SK-N-SH (cell line): ENCODE data around the gene TNK2. TPM values are rescaled to one million over a fixed set of nuclear protein-coding genes. Genes with fewer than 3 reads are reported as not detected.

Experiments used
- CTCF ChIA-PET: fragments of 300-600, 350-600 bp; formaldehyde crosslinking; extraction: SDS; loops from one replicate; lab custom pipeline; 2021; lab: Yijun Ruan, JAX
- POLR2A ChIA-PET: fragments of 350-600 bp; sonication (Branson Sonifier 250); formaldehyde crosslinking; extraction: SDS; loops from one replicate; lab custom pipeline; 2020; ENCODE audit warnings: antibody characterized with exemption, inconsistent platforms; lab: Yijun Ruan, JAX
- DNase-seq: peaks from one replicate; pipeline ENCODE4 v3.0.0; 2012
- H2AFZ ChIP-seq: fragments of 200-600 bp; sonication (generic); 2 replicates; pipeline ENCODE4 v1.8.1; 2016; ENCODE audit warnings: antibody characterized with exemption, mild to moderate bottlenecking, low read depth
- H3F3A ChIP-seq: fragments of 200-600 bp; sonication (generic); replicated peaks from 2 replicates; pipeline ENCODE3; 2016; ENCODE audit warnings: antibody characterized with exemption, mild to moderate bottlenecking; ENCODE audit not compliant: insufficient read depth
- H3K27ac ChIP-seq, 2 experiments: fragments of 200-500 bp in 1 of 2; fragments of 200-600 bp in 1 of 2; sonication (Bioruptor generic) in 1 of 2; sonication (generic), shearing (Covaris generic) in 1 of 2; 2 replicates each; pipeline versions ENCODE4 v1.5.1 to v1.6.1; 2014 to 2016; ENCODE audit warnings: low read depth in 2 of 2, inconsistent platforms in 1 of 2, low read length in 1 of 2, mild to moderate bottlenecking in 1 of 2, mixed read lengths in 1 of 2
- H3K27me3 ChIP-seq: fragments of 200-600 bp; sonication (generic), shearing (Covaris generic); 2 replicates; pipeline ENCODE4 v1.6.1; 2016; ENCODE audit warnings: mixed run types; ENCODE audit not compliant: insufficient read depth
- H3K36me3 ChIP-seq, 2 experiments: fragments of 200-500 bp in 1 of 2; fragments of 200-600 bp in 1 of 2; sonication (Bioruptor generic) in 1 of 2; sonication (generic) in 1 of 2; replicated peaks in 1 of 2; 2 replicates each; pipeline versions ENCODE3 to v1.5.1; 2014 to 2016; ENCODE audit warnings: low read length in 1 of 2, mild to moderate bottlenecking in 1 of 2; ENCODE audit not compliant: insufficient read depth in 2 of 2, control insufficient read depth in 1 of 2
- H3K4me1 ChIP-seq, 2 experiments: fragments of 200-500 bp in 1 of 2; fragments of 200-600 bp in 1 of 2; sonication (Bioruptor generic) in 1 of 2; sonication (generic), shearing (Covaris generic) in 1 of 2; 2 replicates each; pipeline versions ENCODE4 v1.5.1 to v1.6.1; 2014 to 2016; ENCODE audit warnings: low read depth in 1 of 2, low read length in 1 of 2, mixed run types in 1 of 2; ENCODE audit not compliant: insufficient read depth in 2 of 2, control insufficient read depth in 1 of 2
- H3K4me2 ChIP-seq: fragments of 200-600 bp; sonication (generic), shearing (Covaris generic); 2 replicates; pipeline ENCODE4 v1.6.1; 2017; ENCODE audit warnings: mixed run types
- H3K4me3 ChIP-seq, 2 experiments: fragments of 200-500 bp in 1 of 2; fragments of 200-600 bp in 1 of 2; sonication (Bioruptor generic) in 1 of 2; sonication (generic), shearing (Covaris generic) in 1 of 2; 2 replicates each; pipeline versions ENCODE4 v1.5.1 to v1.8.1; 2014 to 2016; ENCODE audit warnings: low read depth in 2 of 2, inconsistent platforms in 1 of 2, low read length in 1 of 2, mild to moderate bottlenecking in 1 of 2, mixed read lengths in 1 of 2, moderate library complexity in 1 of 2
- H3K79me2 ChIP-seq: fragments of 200-600 bp; sonication (generic); 2 replicates; pipeline ENCODE4 v1.8.1; 2017; ENCODE audit warnings: mild to moderate bottlenecking; ENCODE audit not compliant: insufficient read depth
- H3K9ac ChIP-seq: fragments of 200-600 bp; sonication (generic); 2 replicates; pipeline ENCODE4 v1.6.1; 2017; ENCODE audit warnings: mixed run types
- H3K9me2 ChIP-seq: fragments of 200-600 bp; sonication (generic); 2 replicates; pipeline ENCODE4 v1.6.1; 2017; ENCODE audit warnings: mixed run types
- H3K9me3 ChIP-seq: fragments of 200-600 bp; sonication (generic); 2 replicates; pipeline ENCODE4 v1.6.1; 2017; ENCODE audit warnings: mixed run types, mild to moderate bottlenecking, moderate library complexity
- H4K20me1 ChIP-seq: fragments of 200-600 bp; sonication (generic); 2 replicates; pipeline ENCODE4 v1.6.1; 2017; ENCODE audit warnings: mild to moderate bottlenecking, mixed run types; ENCODE audit not compliant: insufficient read depth
- ELF1 ChIP-seq: IDR thresholded peaks from 2 replicates; pipeline ENCODE4 v1.4.0; 2012
- EZH2phosphoT487 ChIP-seq: fragments of 200-600 bp; sonication (generic); IDR thresholded peaks from 2 replicates; pipeline ENCODE4 v1.6.1; 2017; ENCODE audit warnings: low read depth, mixed run types, mild to moderate bottlenecking, antibody characterized with exemption, moderate library complexity, borderline replicate concordance
- FOSL2 ChIP-seq: IDR thresholded peaks from 2 replicates; pipeline ENCODE4 v1.4.0; 2012; ENCODE audit warnings: low read depth, mild to moderate bottlenecking, moderate library complexity, borderline replicate concordance
- FOXJ3 ChIP-seq: sonication (generic); formaldehyde crosslinking; IDR thresholded peaks from 2 replicates; pipeline ENCODE4 v1.5.1; 2020; ENCODE audit warnings: mild to moderate bottlenecking, missing genetic modification reagents
- FOXM1 ChIP-seq: IDR thresholded peaks from 2 replicates; pipeline ENCODE4 v1.4.0; 2012; ENCODE audit warnings: low read depth, mild to moderate bottlenecking
- IRF3 ChIP-seq: fragments of 150-350 bp; IDR thresholded peaks from 2 replicates; pipeline ENCODE4 v1.6.1; 2016; ENCODE audit warnings: mild to moderate bottlenecking, low read depth, low read length
- JUND ChIP-seq: IDR thresholded peaks from 2 replicates; pipeline ENCODE4 v1.4.0; 2012
- MEF2A ChIP-seq: IDR thresholded peaks from 2 replicates; pipeline ENCODE4 v1.4.0; 2012; ENCODE audit warnings: low read depth, borderline replicate concordance
- MXI1 ChIP-seq: IDR thresholded peaks from 2 replicates; pipeline ENCODE4 v1.6.1; 2012; ENCODE audit warnings: mild to moderate bottlenecking, low read depth, low read length, improper control_type of control experiment
- NRF1 ChIP-seq: IDR thresholded peaks from 2 replicates; pipeline ENCODE4 v1.6.1; 2012; ENCODE audit warnings: low read depth, mild to moderate bottlenecking, low read length
- PBX3 ChIP-seq: IDR thresholded peaks from 2 replicates; pipeline ENCODE4; 2012
- RAD21 ChIP-seq: IDR thresholded peaks from 2 replicates; pipeline ENCODE4 v1.6.1; 2012; ENCODE audit warnings: mild to moderate bottlenecking, low read length
- RCOR1 ChIP-seq: fragments of 150-350 bp; IDR thresholded peaks from 2 replicates; pipeline ENCODE4 v1.6.1; 2017; ENCODE audit warnings: antibody characterized with exemption, low read length
- REST ChIP-seq: IDR thresholded peaks from 2 replicates; pipeline ENCODE4 v1.6.1; 2012; ENCODE audit warnings: mild to moderate bottlenecking, low read depth, low read length, moderate library complexity
- RXRA ChIP-seq: IDR thresholded peaks from 2 replicates; pipeline ENCODE4 v1.4.0; 2012; ENCODE audit warnings: low read depth, mild to moderate bottlenecking, borderline replicate concordance
- SIN3A ChIP-seq: IDR thresholded peaks from 2 replicates; pipeline ENCODE4 v1.6.1; 2012; ENCODE audit warnings: low read depth, mild to moderate bottlenecking, low read length, moderate library complexity, borderline replicate concordance
- TEAD4 ChIP-seq: IDR thresholded peaks from 2 replicates; pipeline ENCODE4 v1.4.0; 2012; ENCODE audit warnings: mild to moderate bottlenecking, borderline replicate concordance; ENCODE audit not compliant: insufficient read depth
- ZBTB33 ChIP-seq: IDR thresholded peaks from 2 replicates; pipeline ENCODE4 v1.4.0; 2012; ENCODE audit warnings: low read depth, borderline replicate concordance
- WGBS: methylation state at CpG from one replicate; pipeline ENCODE4 v1.1.6; 2017; ENCODE audit warnings: low lambda C conversion rate; 5-methylcytosine and 5-hydroxymethylcytosine counted together
- polyA plus RNA-seq, 3 experiments: library from polyadenylated mRNA; depleted of rRNA; stranded (reverse); fragments of >200 nt; gene quantifications; 2 replicates each; pipeline ENCODE4 v1.2.3, GENCODE V29; 2012

Gene TNK2
- polyA plus RNA-seq, 1 of the 3 experiments (the other 2 are of a cell fraction) = 17.3 TPM

- H3K4me3 ChIP-seq = no peak overlapping the region
- H3K4me2 ChIP-seq = no peak overlapping the region
- H4K20me1 ChIP-seq = no peaks in the 10 kb centered on the region
- no peak overlapping the region for H3K9ac ChIP-seq
- ChIA-PET POLR2A (no interaction called here), CTCF (interaction anchor here (6.1 kb wide), 1 partner anchor 27 kb away, joined by 52 read pairs; no protein-coding TSS in a partner anchor)
- H3K27ac ChIP-seq = no peak overlapping the region
- H3K9me3 ChIP-seq = no peaks in the 10 kb centered on the region
- H3F3A ChIP-seq = peaks cover 11% of the 10 kb centered on the region
- no peak overlapping the region for H2AFZ ChIP-seq
- H3K9me2 ChIP-seq = no peaks in the 10 kb centered on the region
- peaks cover 0 to 3% of the 10 kb centered on the region in 2 experiments; a peak in 1 of 4 replicates for H3K4me1 ChIP-seq
- TF ChIP-seq PBX3 (no peak), RAD21 (no peak), RCOR1 (no peak), EZH2phosphoT487 (no peak), MEF2A (no peak), ZBTB33 (no peak), FOXJ3 (CRISPR knock-in tag) (no peak), TEAD4 (no peak)
- no peaks in the 10 kb centered on the region for H3K27me3 ChIP-seq
- peak; percentile 38 for DNase-seq
- 96% methylated on average over 4 of the region's 40 CpGs for WGBS
- H3K36me3 ChIP-seq = peaks cover 0 to 61% of the 10 kb centered on the region in 2 experiments
- H3K79me2 ChIP-seq = no peaks in the 10 kb centered on the region
Measured at GRCh38 chr3:195867631-195868335, 40.6 kb downstream of the TNK2 start.

GRCh38 chr3:195866686-195867511 is 41.5 kb downstream of the TNK2 start:
- H3K36me3 ChIP-seq = peaks cover 0 to 54% of the 10 kb centered on the region in 2 experiments
- no peak overlapping the region for H3K27ac ChIP-seq
- no peaks in the 10 kb centered on the region for H3K9me3 ChIP-seq
- H3K4me3 ChIP-seq = no peak overlapping the region
- H3K4me1 ChIP-seq = peaks cover 0 to 3% of the 10 kb centered on the region in 2 experiments; a peak in 1 of 4 replicates
- no peak overlapping the region for H3K9ac ChIP-seq
- H3F3A ChIP-seq = peaks cover 12% of the 10 kb centered on the region
- no peaks in the 10 kb centered on the region for H4K20me1 ChIP-seq
- H3K4me2 ChIP-seq = no peak overlapping the region
- ChIA-PET POLR2A (no interaction called here), CTCF (interaction anchor here (0.5 to 0.8 kb wide), 2 partner anchors 26 to 28 kb away, joined by 4 to 5 read pairs; no protein-coding TSS in a partner anchor)
- H3K9me2 ChIP-seq = no peaks in the 10 kb centered on the region
- WGBS = 91% methylated on average over 16 of the region's 30 CpGs
- H3K79me2 ChIP-seq = no peaks in the 10 kb centered on the region
- DNase-seq = peak; percentile 60
- no peak overlapping the region for H2AFZ ChIP-seq
- H3K27me3 ChIP-seq = no peaks in the 10 kb centered on the region
- TF ChIP-seq FOXM1 (no peak), SIN3A (no peak), FOXJ3 (CRISPR knock-in tag) (no peak), NRF1 (no peak), RXRA (no peak), IRF3 (no peak), REST (no peak), JUND (no peak), FOSL2 (no peak), MXI1 (no peak), ELF1 (no peak)
